Hippocampal formation (tissue), 2 donors: Measurements from ENCODE around the gene TMEM205.

Experiments
- DNase-seq, 2 donors: peaks; one replicate each; lab custom pipeline; 2025; lab: John Stamatoyannopoulos, UW

Gene TMEM205

GRCh38 chr19:11299946-11300810 lies 45.9 kb downstream of the TMEM205 start:
- DNase-seq, result no peak

DNA sequence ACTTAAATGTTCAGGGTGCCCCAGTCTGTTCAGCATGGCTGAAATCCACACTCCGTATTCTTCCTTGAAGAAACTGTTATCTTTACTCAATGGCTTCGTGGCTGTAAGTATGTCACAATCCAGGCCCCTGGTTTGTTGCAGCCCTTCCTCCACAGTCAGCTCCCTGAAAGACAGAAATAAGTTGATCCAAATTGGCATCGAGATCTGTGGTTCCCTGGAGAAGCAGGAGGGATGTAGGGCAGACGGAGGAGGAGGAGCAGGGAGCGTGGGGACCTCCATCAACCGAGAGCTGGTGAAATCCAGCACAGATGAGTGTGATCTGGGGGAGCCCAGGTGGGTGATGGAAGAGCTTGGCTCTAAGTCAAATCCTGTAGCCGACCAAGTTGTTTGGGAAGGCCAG lies 49.8 kb downstream of the TMEM205 start:
- DNase-seq, result no peak

DNA sequence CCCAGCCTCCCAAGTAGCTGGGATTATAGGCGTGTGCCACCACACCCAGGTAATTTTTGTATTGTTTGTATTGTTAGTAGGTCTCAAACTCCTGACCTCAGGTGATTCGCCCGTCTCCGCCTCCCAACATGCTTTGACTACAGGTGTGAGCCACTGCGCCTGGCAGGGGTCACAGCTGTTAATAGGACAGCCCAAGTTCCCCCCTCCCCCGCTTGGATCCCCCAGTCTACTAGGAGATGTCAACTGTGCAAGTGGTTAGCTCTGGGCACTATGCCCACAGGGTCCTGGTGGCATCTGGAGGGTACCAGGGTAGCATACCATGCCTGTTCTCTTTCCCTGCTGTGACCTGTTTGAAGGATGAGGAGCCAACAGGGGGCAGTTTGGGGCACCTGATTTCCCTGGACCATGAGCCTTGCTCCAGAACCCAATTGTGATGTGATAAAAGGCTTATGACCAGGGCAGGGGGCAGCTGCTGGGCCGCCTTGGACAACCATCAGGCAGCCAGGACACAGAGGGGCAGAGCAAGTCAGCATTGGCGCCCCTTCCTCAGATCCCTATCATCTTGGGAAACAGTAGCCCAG lies 50.3 kb downstream of the TMEM205 start, which contains the start of gene TSPAN16:
Gene TSPAN16, plus strand, starts transcription at position 496 of the 581 bp plus-strand sequence. CDS start 138 bp downstream, outside the sequence.
- DNase-seq, result no peak

- no peak for DNase-seq
Observed at GRCh38 chr19:11295180-11295579, 50.9 kb downstream of the TMEM205 start.

- peak; percentile 76 to 84 for DNase-seq
Observed at GRCh38 chr19:11293433-11294389, 52.4 kb downstream of the TMEM205 start.
